Panc1 (cell line): ENCODE results near the gene MALL. TPM values are rescaled to one million over a fixed set of nuclear protein-coding genes. Genes with fewer than 3 reads are reported as not detected.

Experiments used
- ATAC-seq: fragments of 200-7000 bp; cut with Tn5 transposase; 2 replicates; pipeline ENCODE4 v1.9.1; 2020; ENCODE audit warnings: mild to moderate bottlenecking, moderate library complexity
- BruUV-seq: library from RNA; stranded (reverse); fragments of 400-500 nt; replicated peaks from 2 replicates; lab custom pipeline; 2021; lab: Mats Ljungman, UMichigan
- CTCF ChIA-PET: fragments of 300-600 bp; sonication (Branson Sonifier 250); formaldehyde crosslinking; loops from one replicate; lab custom pipeline; 2022; ENCODE audit warnings: antibody characterized with exemption; lab: Charles Lee
- POLR2A ChIA-PET: fragments of 300-600 bp; sonication (Branson Sonifier 250); formaldehyde crosslinking; loops from one replicate; lab custom pipeline; 2022; ENCODE audit warnings: antibody characterized with exemption; lab: Charles Lee
- DNase-seq: peaks from one replicate; pipeline ENCODE4 v3.0.0-alpha.2; 2010; ENCODE audit warnings: low read depth, low spot score
- H3K27ac ChIP-seq: 2 replicates; pipeline ENCODE4 v1.5.1; 2011; ENCODE audit warnings: mild to moderate bottlenecking, low read length, inconsistent platforms
- H3K27me3 ChIP-seq: fragments of 200-500 bp; sonication (Bioruptor generic); 2 replicates; pipeline ENCODE4 v1.6.0; 2014; ENCODE audit warnings: low read length, inconsistent platforms; ENCODE audit not compliant: control insufficient read depth, insufficient read depth
- H3K36me3 ChIP-seq: fragments of 200-500 bp; sonication (Bioruptor generic); 2 replicates; pipeline ENCODE4 v1.5.1; 2014; ENCODE audit warnings: inconsistent platforms, mild to moderate bottlenecking, low read length, moderate library complexity; ENCODE audit not compliant: control insufficient read depth, insufficient read depth
- H3K4me1 ChIP-seq: 2 replicates; pipeline ENCODE4 v1.5.1; 2011; ENCODE audit warnings: inconsistent platforms, mild to moderate bottlenecking, low read length, moderate library complexity; ENCODE audit not compliant: control insufficient read depth, insufficient read depth
- H3K4me3 ChIP-seq, 2 experiments: 2 replicates each; pipeline ENCODE4 v1.5.1; 2011 to 2012; ENCODE audit warnings: low read depth in 2 of 2, low read length in 2 of 2, mild to moderate bottlenecking in 2 of 2, inconsistent platforms in 1 of 2, moderate library complexity in 1 of 2
- H3K9me3 ChIP-seq: fragments of 200-500 bp; sonication (Bioruptor generic); 2 replicates; pipeline ENCODE4 v1.5.1; 2014; ENCODE audit warnings: low read depth, mild to moderate bottlenecking, inconsistent platforms, low read length, moderate library complexity; ENCODE audit not compliant: control insufficient read depth, insufficient read depth
- POLR2AphosphoS5 ChIP-seq: IDR thresholded peaks from 2 replicates; pipeline ENCODE4 v1.6.1; 2012; ENCODE audit warnings: mild to moderate bottlenecking, low read depth, low read length, moderate library complexity
- SIN3A ChIP-seq: IDR thresholded peaks from 2 replicates; pipeline ENCODE4 v1.6.1; 2012; ENCODE audit warnings: low read depth, mild to moderate bottlenecking, low read length, moderate library complexity, borderline replicate concordance; ENCODE audit not compliant: insufficient read depth
- TCF7L2 ChIP-seq: IDR thresholded peaks from 2 replicates; pipeline ENCODE4 v1.6.1; 2011; ENCODE audit warnings: mild to moderate bottlenecking, low read depth, low read length, inconsistent platforms
- in situ Hi-C: cut with HindIII; loops from 2 replicates; pipeline ENCODE4 v1.10.0; 2016; ENCODE audit warnings: low sequenced_read_pairs, low pct_unique_long_range_greater_than_20kb
- intact Hi-C: fragments of 100-400 bp; cut with micrococcal nuclease; formaldehyde crosslinking; loops from one replicate; pipeline ENCODE4 v1.10.0; 2022; ENCODE audit not compliant: unreplicated experiment
- total RNA-seq: library from RNA; stranded (reverse); gene quantifications from one replicate; pipeline ENCODE4 v1.2.1, GENCODE V29; 2021; ENCODE audit not compliant: unreplicated experiment
- TF ChIP-seq, protein P1 (sequence below): fragments of 450-650 bp; IDR thresholded peaks from 2 replicates; pipeline ENCODE4 v1.5.1; 2017; ENCODE audit warnings: mild to moderate bottlenecking
- TF ChIP-seq, protein P2 (sequence below), 2 experiments: IDR thresholded peaks; 2 replicates each; pipeline ENCODE4 v1.6.1; 2011 to 2012; ENCODE audit warnings: low read depth in 2 of 2, control low read depth in 1 of 2, low read length in 1 of 2, mild to moderate bottlenecking in 1 of 2, moderate library complexity in 1 of 2; ENCODE audit not compliant: insufficient read depth in 1 of 2

The MALL gene
- total RNA-seq, 1 experiment from 2014 or later: 159 TPM

DNA sequence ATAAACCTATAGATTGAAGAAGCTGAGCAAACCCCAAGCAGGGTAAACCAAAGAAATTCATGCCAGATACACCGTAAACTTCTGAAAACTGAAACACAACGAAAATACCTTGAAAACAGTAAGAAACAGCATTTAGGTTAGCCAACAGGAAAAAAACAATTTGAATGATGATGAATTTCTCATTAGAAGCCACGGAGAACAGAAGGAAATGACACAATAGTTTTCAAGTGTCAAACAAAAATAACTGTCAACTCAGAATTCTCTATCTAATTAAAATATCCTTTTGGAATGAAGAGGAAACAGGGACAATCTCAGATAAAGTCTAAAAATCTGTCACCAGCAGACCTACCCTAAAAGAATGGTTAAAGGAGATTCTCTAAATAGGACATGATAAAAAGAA is 37.3 kb upstream of the MALL start:
- Histone ChIP-seq H3K4me1 (peaks cover 7% of the 10 kb centered on the region; the same call in 1 of the 2 replicates), H3K27ac (peak overlapping the region; percentile 7; the same call in 1 of the 2 replicates), H3K4me3 (no peak overlapping the region), H3K27me3 (no peaks in the 10 kb centered on the region), H3K36me3 (no peaks in the 10 kb centered on the region), H3K9me3 (peaks cover 12% of the 10 kb centered on the region)
- no peak for ATAC-seq
- no peak for DNase-seq
- intact Hi-C loops (no loop called here), in situ Hi-C loops (no loop called here)
- ChIA-PET CTCF (no interaction called here), POLR2A (no interaction called here)
- no TSS peak for BruUV-seq
- TF ChIP-seq SIN3A (no peak), TCF7L2 (no peak), POLR2AphosphoS5 (no peak)

DNA sequence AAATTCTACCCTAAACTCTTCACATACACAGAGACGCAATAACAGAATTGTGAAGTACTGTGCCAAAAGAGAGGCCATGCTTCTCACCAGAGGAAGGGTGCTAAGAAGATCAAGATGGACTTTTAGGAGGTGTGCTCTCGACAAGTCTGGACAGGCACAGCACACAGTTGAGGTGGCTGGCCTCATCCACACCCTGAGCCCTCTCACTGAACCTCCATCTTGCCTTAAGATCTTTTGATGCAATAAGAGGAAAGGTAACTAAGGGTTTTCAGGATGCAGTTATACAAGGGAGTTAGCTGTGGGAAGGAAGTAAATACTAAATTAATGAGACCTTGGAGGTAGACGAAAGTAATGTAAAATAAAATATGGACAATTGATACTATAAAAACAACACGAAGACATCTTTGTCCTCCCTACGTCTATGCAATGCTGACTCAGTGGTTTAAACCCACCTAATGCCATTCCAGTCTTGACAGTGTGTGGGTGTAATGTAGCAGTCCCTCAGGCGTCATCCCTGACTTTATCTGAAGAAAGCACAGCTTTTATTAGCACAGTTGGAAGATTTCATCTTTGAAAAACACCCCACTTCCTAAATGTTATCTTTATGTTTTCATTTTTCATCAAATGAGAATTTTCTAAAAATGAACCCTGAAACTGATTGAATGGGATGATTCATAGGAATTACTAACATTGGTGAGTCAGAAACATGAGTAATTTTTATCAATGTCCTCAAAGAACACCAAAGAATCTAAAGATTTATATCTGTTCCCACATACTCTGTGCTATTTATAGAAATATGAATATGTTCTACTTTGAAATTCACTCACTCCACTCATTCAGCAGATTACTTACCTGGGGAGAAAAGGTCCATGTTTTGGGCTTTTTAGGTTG is 34.0 kb upstream of the MALL start:
- Histone ChIP-seq H3K9me3 (peaks cover 8% of the 10 kb centered on the region), H3K27ac (peak overlapping the region; percentile 72), H3K36me3 (no peaks in the 10 kb centered on the region), H3K27me3 (no peaks in the 10 kb centered on the region), H3K4me1 (peaks cover 7% of the 10 kb centered on the region; the same call in 1 of the 2 replicates), H3K4me3 (no peak overlapping the region)
- CTCF ChIA-PET: no interaction called here
- ATAC-seq (peak; percentile 84), DNase-seq (no peak)
- POLR2A ChIA-PET: no interaction called here
- intact Hi-C loops (no loop called here), in situ Hi-C loops (no loop called here)
- BruUV-seq: no TSS peak
- TF ChIP-seq POLR2AphosphoS5 (no peak), TCF7L2 (no peak), SIN3A (no peak)
- TF ChIP-seq, protein P1, sequence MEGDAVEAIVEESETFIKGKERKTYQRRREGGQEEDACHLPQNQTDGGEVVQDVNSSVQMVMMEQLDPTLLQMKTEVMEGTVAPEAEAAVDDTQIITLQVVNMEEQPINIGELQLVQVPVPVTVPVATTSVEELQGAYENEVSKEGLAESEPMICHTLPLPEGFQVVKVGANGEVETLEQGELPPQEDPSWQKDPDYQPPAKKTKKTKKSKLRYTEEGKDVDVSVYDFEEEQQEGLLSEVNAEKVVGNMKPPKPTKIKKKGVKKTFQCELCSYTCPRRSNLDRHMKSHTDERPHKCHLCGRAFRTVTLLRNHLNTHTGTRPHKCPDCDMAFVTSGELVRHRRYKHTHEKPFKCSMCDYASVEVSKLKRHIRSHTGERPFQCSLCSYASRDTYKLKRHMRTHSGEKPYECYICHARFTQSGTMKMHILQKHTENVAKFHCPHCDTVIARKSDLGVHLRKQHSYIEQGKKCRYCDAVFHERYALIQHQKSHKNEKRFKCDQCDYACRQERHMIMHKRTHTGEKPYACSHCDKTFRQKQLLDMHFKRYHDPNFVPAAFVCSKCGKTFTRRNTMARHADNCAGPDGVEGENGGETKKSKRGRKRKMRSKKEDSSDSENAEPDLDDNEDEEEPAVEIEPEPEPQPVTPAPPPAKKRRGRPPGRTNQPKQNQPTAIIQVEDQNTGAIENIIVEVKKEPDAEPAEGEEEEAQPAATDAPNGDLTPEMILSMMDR: no peak
- TF ChIP-seq, protein P2, sequence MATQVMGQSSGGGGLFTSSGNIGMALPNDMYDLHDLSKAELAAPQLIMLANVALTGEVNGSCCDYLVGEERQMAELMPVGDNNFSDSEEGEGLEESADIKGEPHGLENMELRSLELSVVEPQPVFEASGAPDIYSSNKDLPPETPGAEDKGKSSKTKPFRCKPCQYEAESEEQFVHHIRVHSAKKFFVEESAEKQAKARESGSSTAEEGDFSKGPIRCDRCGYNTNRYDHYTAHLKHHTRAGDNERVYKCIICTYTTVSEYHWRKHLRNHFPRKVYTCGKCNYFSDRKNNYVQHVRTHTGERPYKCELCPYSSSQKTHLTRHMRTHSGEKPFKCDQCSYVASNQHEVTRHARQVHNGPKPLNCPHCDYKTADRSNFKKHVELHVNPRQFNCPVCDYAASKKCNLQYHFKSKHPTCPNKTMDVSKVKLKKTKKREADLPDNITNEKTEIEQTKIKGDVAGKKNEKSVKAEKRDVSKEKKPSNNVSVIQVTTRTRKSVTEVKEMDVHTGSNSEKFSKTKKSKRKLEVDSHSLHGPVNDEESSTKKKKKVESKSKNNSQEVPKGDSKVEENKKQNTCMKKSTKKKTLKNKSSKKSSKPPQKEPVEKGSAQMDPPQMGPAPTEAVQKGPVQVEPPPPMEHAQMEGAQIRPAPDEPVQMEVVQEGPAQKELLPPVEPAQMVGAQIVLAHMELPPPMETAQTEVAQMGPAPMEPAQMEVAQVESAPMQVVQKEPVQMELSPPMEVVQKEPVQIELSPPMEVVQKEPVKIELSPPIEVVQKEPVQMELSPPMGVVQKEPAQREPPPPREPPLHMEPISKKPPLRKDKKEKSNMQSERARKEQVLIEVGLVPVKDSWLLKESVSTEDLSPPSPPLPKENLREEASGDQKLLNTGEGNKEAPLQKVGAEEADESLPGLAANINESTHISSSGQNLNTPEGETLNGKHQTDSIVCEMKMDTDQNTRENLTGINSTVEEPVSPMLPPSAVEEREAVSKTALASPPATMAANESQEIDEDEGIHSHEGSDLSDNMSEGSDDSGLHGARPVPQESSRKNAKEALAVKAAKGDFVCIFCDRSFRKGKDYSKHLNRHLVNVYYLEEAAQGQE (IDR thresholded peaks at IDR 0.05; ENCODE audit: insufficient read depth in 1 of 2, low read depth in 2 of 2, low read length in 1 of 2): no peak
